Erythroblast (primary cell): ENCODE results near the gene USP6.

Experiments used
- GATA1 ChIP-seq: IDR thresholded peaks from 2 replicates; pipeline ENCODE4 v1.6.1; 2011; ENCODE audit warnings: low read depth, mild to moderate bottlenecking, control low read depth, low read length, moderate library complexity
- POLR2A ChIP-seq: IDR thresholded peaks from 2 replicates; pipeline ENCODE4 v1.6.1; 2011; ENCODE audit warnings: mild to moderate bottlenecking, low read length

DNA sequence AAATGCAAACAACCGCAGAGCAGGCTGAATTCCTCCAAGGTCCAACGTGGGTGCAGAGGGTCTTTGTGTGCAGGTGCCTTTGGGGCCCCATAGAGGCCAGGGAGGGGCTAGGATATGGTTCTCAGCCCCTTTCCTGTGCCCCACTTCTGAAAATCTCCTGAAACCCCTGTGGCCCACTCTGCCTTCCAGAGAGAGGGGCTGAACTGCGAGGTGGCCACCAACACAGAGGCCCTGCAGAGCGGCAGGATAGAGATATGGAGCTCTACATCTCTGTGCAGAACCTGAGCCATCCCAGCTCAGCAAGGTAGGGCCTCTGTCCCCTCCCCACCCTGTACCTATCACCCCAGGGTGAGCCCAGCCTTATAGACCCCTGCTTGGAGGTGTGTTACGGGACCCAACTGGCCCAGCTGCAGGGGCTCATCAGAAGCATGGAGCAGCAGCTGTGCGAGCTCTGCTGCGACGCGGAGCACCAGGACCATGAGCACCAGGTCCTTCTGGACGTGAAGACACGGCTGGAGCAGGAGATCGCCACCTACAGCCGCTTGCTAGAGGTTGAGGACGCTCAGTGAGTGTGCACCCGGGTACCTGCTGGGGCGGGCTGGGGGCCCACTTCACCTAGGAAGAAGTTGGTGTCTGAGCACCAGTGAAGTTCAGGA lies 5.5 kb downstream of the USP6 start:
- TF ChIP-seq POLR2A (no peak), GATA1 (no peak)
